OCI-LY7 (cell line): Measurements from ENCODE around the gene ARMH1. TPM values are rescaled to one million over a fixed set of nuclear protein-coding genes. Genes with fewer than 3 reads are reported as not detected.

Experiments
- BruUV-seq: library from RNA; stranded (reverse); fragments of 400-500 nt; replicated peaks from 2 replicates; lab custom pipeline; 2021; lab: Mats Ljungman, UMichigan
- CTCF ChIA-PET: fragments of 300-600 bp; sonication (Branson Sonifier 250); formaldehyde crosslinking; loops from one replicate; lab custom pipeline; 2022; ENCODE audit warnings: antibody characterized with exemption; ENCODE audit not compliant: unreplicated experiment; lab: Charles Lee
- POLR2A ChIA-PET: fragments of 300-600 bp; sonication (Branson Sonifier 250); formaldehyde crosslinking; loops from one replicate; lab custom pipeline; 2022; ENCODE audit warnings: antibody characterized with exemption; lab: Charles Lee
- DNase-seq: peaks from one replicate; pipeline ENCODE4 v3.0.0-alpha.2; 2015; ENCODE audit warnings: low spot score
- H2AFZ ChIP-seq: fragments of 200-600 bp; sonication (generic), shearing (Covaris generic); 2 replicates; pipeline ENCODE4 v1.6.1; 2014; ENCODE audit warnings: mild to moderate bottlenecking, antibody characterized with exemption, low read length, moderate library complexity
- H3K27ac ChIP-seq: fragments of 200-600 bp; sonication (generic); 2 replicates; pipeline ENCODE4 v1.5.1; 2014; ENCODE audit warnings: mixed run types, low read depth, mild to moderate bottlenecking, moderate library complexity, low read length, inconsistent platforms; ENCODE audit not compliant: poor library complexity, severe bottlenecking
- H3K36me3 ChIP-seq: fragments of 200-600 bp; sonication (generic); 2 replicates; pipeline ENCODE4 v1.6.1; 2014; ENCODE audit warnings: mild to moderate bottlenecking, antibody characterized with exemption, low read length, moderate library complexity, mixed read lengths; ENCODE audit not compliant: insufficient read depth
- H3K4me1 ChIP-seq: fragments of 200-600 bp; sonication (generic); 2 replicates; pipeline ENCODE4 v1.5.1; 2014; ENCODE audit warnings: mild to moderate bottlenecking, low read length; ENCODE audit not compliant: insufficient read depth, poor library complexity, severe bottlenecking
- H3K4me2 ChIP-seq: fragments of 200-600 bp; sonication (generic); 2 replicates; pipeline ENCODE4 v1.6.1; 2014; ENCODE audit warnings: mild to moderate bottlenecking, low read length
- H3K4me3 ChIP-seq: fragments of 200-600 bp; sonication (generic); 2 replicates; pipeline ENCODE4 v1.5.1; 2014; ENCODE audit warnings: mild to moderate bottlenecking, low read depth, low read length; ENCODE audit not compliant: poor library complexity, severe bottlenecking
- H3K79me2 ChIP-seq: fragments of 200-600 bp; sonication (generic); 2 replicates; pipeline ENCODE4 v1.6.1; 2016; ENCODE audit warnings: low read depth, mild to moderate bottlenecking, low read length, moderate library complexity, mixed read lengths; ENCODE audit not compliant: insufficient read depth
- H3K9me2 ChIP-seq: fragments of 200-600 bp; sonication (generic); 2 replicates; pipeline ENCODE4 v1.6.1; 2016; ENCODE audit warnings: mild to moderate bottlenecking, low read length, mixed read lengths; ENCODE audit not compliant: insufficient read depth
- H3K9me3 ChIP-seq: fragments of 200-600 bp; sonication (generic); 2 replicates; pipeline ENCODE4 v1.6.1; 2014; ENCODE audit warnings: mild to moderate bottlenecking, mixed run types, low read length, mixed read lengths
- H4K20me1 ChIP-seq: fragments of 200-600 bp; sonication (generic); 2 replicates; pipeline ENCODE4 v1.6.1; 2014; ENCODE audit warnings: mild to moderate bottlenecking, antibody characterized with exemption, low read length, moderate library complexity, mixed read lengths; ENCODE audit not compliant: insufficient read depth
- CTCF ChIP-seq: fragments of 200-600 bp; sonication (generic); conservative IDR thresholded peaks from 2 replicates; pipeline ENCODE4 v1.5.1; 2014; ENCODE audit warnings: mild to moderate bottlenecking, antibody characterized with exemption, low read length, moderate library complexity, mixed read lengths
- EZH2phosphoT487 ChIP-seq: fragments of 200-600 bp; sonication (generic); IDR thresholded peaks from 2 replicates; pipeline ENCODE4 v1.6.1; 2018; ENCODE audit warnings: low read depth, borderline replicate concordance, mild to moderate bottlenecking, mixed run types, antibody characterized with exemption, low read length, moderate library complexity, mixed read lengths
- intact Hi-C: fragments of 100-400 bp; cut with micrococcal nuclease; formaldehyde crosslinking; loops from one replicate; pipeline ENCODE4 v1.10.0; 2022; ENCODE audit not compliant: unreplicated experiment
- total RNA-seq, 2 experiments: library from RNA; depleted of rRNA in 1 of 2; stranded (reverse); fragments of >200 nt in 1 of 2; shearing (Covaris generic) in 1 of 2; gene quantifications; 2 replicates each; pipeline ENCODE4 v1.2.3, GENCODE V29; 2014 to 2022

Gene ARMH1
- total RNA-seq, 2 experiments from 2014 or later = 7.8 to 8.9 TPM

- no peaks in the 10 kb centered on the region for H3K79me2 ChIP-seq
- ChIA-PET POLR2A (interaction anchor here (1.0 kb wide), 1 partner anchor 10 kb away, joined by 3 read pairs; no protein-coding TSS in a partner anchor), CTCF (interaction anchor here (0.6 kb wide), 1 partner anchor 57 kb away, joined by 7 read pairs; no protein-coding TSS in a partner anchor)
- no peak for DNase-seq
- no peaks in the 10 kb centered on the region for H4K20me1 ChIP-seq
- BruUV-seq = no TSS peak
- no peaks in the 10 kb centered on the region for H3K4me1 ChIP-seq
- H3K9me2 ChIP-seq = no peaks in the 10 kb centered on the region
- H3K4me2 ChIP-seq = no peak overlapping the region
- H3K36me3 ChIP-seq = peaks cover 64% of the 10 kb centered on the region
- no peak overlapping the region for H2AFZ ChIP-seq
- no peak overlapping the region for H3K4me3 ChIP-seq
- H3K27ac ChIP-seq = no peak overlapping the region
- H3K9me3 ChIP-seq = no peaks in the 10 kb centered on the region
- intact Hi-C loops = loop anchor here (10.0 kb wide), 1 partner anchor 275 kb away; no protein-coding TSS in a partner anchor
- TF ChIP-seq EZH2phosphoT487 = no peak
- TF ChIP-seq CTCF = no peak
Measured at GRCh38 chr1:44650159-44650831, 24.2 kb upstream of the ARMH1 start.

DNA sequence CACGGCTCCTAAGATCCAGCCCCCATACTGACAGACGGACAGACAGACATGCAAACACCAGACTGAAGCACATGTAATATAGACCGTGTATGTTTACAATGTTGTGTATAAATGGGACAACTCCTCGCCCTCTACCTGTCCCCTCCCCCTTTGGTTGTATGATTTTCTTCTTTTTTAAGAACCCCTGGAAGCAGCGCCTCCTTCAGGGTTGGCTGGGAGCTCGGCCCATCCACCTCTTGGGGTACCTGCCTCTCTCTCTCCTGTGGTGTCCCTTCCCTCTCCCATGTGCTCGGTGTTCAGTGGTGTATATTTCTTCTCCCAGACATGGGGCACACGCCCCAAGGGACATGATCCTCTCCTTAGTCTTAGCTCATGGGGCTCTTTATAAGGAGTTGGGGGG lies 23.4 kb upstream of the ARMH1 start:
- no peaks in the 10 kb centered on the region for H3K79me2 ChIP-seq
- H3K9me2 ChIP-seq = no peaks in the 10 kb centered on the region
- BruUV-seq = TSS peak; percentile 91
- H3K9me3 ChIP-seq = no peaks in the 10 kb centered on the region
- H3K4me1 ChIP-seq = no peaks in the 10 kb centered on the region
- no peak overlapping the region for H3K27ac ChIP-seq
- no peak overlapping the region for H2AFZ ChIP-seq
- TF ChIP-seq CTCF = no peak
- TF ChIP-seq EZH2phosphoT487 = no peak
- no peak for DNase-seq
- peaks cover 57% of the 10 kb centered on the region for H3K36me3 ChIP-seq
- no peak overlapping the region for H3K4me3 ChIP-seq
- ChIA-PET CTCF (interaction anchor here (0.6 to 0.7 kb wide), 2 partner anchors 13 to 56 kb away, joined by 3 to 7 read pairs; no protein-coding TSS in a partner anchor), POLR2A (interaction anchor here (1.0 to 1.3 kb wide), 2 partner anchors 9 to 17 kb away, joined by 3 to 4 read pairs; no protein-coding TSS in a partner anchor)
- H4K20me1 ChIP-seq = no peaks in the 10 kb centered on the region
- no peak overlapping the region for H3K4me2 ChIP-seq
- intact Hi-C loops = loop anchor here (10.0 kb wide), 1 partner anchor 276 kb away; no protein-coding TSS in a partner anchor
